Small intestine (tissue), 7 donors: ENCODE results near the gene RERG. TPM values are rescaled to one million over a fixed set of nuclear protein-coding genes. Genes with fewer than 3 reads are reported as not detected.

ENCODE experiments used
- DNase-seq, 2 donors: peaks; one replicate each; pipeline versions ENCODE4 v3.0.0 to v3.0.0-alpha.2; 2013
- FAIRE-seq: peaks from 2 replicates; lab custom pipeline; 2012; peaks lifted over from hg19 to GRCh38; lab: Jason Lieb, UNC
- H3K27ac ChIP-seq, 3 donors: one replicate each; pipeline ENCODE4 v1.5.1; 2013; ENCODE audit warnings: low read length in 2 of 3, mild to moderate bottlenecking in 2 of 3, control low read depth in 1 of 3, inconsistent platforms in 1 of 3, low read depth in 1 of 3, moderate library complexity in 1 of 3
- H3K27me3 ChIP-seq, 3 donors: one replicate each; pipeline ENCODE4 v1.6.1; 2013; ENCODE audit warnings: low read length in 3 of 3, inconsistent platforms in 1 of 3; ENCODE audit not compliant: control insufficient read depth in 3 of 3, insufficient read depth in 3 of 3
- H3K36me3 ChIP-seq, 3 donors: one replicate each; pipeline ENCODE4 v1.6.1; 2013; ENCODE audit warnings: low read length in 3 of 3, inconsistent platforms in 1 of 3, low read depth in 1 of 3, mild to moderate bottlenecking in 1 of 3, moderate library complexity in 1 of 3; ENCODE audit not compliant: control insufficient read depth in 3 of 3, insufficient read depth in 2 of 3
- H3K4me1 ChIP-seq, 3 donors: one replicate each; pipeline ENCODE4 v1.6.1; 2013; ENCODE audit warnings: low read length in 2 of 3, inconsistent platforms in 1 of 3, low read depth in 1 of 3, mild to moderate bottlenecking in 1 of 3, moderate library complexity in 1 of 3; ENCODE audit not compliant: control insufficient read depth in 3 of 3, insufficient read depth in 2 of 3
- H3K4me3 ChIP-seq, 3 donors: one replicate each; pipeline ENCODE4 v1.5.1; 2013; ENCODE audit warnings: low read length in 3 of 3, control low read depth in 1 of 3, inconsistent platforms in 1 of 3, low read depth in 1 of 3, mild to moderate bottlenecking in 1 of 3, moderate library complexity in 1 of 3
- H3K9me3 ChIP-seq, 2 donors: one replicate each; pipeline ENCODE4 v1.6.1; 2013; ENCODE audit warnings: low read depth in 1 of 2, low read length in 1 of 2; ENCODE audit not compliant: control insufficient read depth in 2 of 2, insufficient read depth in 1 of 2
- WGBS, 3 donors: extraction: QIAGEN DNeasy Blood & Tissue Kit; methylation state at CpG; one replicate each; pipeline ENCODE4 v1.1.7; 2013; 5-methylcytosine and 5-hydroxymethylcytosine counted together
- polyA plus RNA-seq, 4 donors: library from polyadenylated mRNA; stranded (reverse) in 3 of 4; unstranded in 1 of 4; fragments of 200-250 nt in 3 of 4; fragments of 120-200 nt in 1 of 4; gene quantifications; one replicate each; pipeline versions ENCODE4 v1.2.1 to v1.2.3, GENCODE V29; 2013
- donor health status: healthy with polysubstance abuse.
- donor health status: control.
- donor health status: control.
- donor health status: Bipolar disorder and iron deficiency.
- donor health status: healthy.

Gene RERG
- polyA plus RNA-seq, 4 donors = 0.45 to 4.9 (median 2.4) TPM

DNA sequence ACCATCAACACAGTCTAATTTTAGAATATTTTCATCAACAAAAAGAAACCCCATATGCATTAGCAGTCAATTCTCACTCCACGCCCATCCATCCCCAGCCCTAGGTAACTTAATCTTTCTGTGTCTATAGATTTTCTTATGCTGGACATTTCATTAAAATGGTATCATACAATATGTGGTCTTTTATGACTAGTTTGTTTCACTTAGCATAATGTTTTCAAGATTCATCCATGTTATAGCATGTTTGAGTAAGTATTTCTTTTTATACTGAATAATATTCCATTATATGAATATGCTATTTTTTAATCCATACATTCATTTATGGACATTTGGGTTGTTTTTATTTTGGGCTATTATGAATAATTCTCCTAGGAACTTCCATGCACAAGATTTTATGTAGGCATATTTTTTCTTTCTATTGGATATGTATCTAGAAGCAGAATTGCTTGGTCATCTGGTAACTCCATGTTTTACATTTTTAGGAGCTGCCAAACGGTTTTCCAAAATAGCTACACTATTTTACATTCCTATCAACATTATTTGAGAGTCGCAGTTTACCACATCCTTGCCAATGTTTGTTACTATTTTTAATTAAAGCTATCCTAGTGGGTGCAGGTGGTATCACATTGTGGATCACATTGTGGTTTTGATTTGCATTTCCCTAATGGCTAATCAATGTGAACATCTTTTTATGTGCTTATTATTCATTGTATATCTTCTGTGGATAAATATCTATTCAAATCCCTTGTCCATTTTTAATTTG, 49.0 kb downstream of the RERG start:
- FAIRE-seq = no peak
- no peaks in the 10 kb centered on the region for H3K4me1 ChIP-seq
- no peaks in the 10 kb centered on the region for H3K27me3 ChIP-seq
- H3K27ac ChIP-seq = no peak overlapping the region
- no peak overlapping the region for H3K4me3 ChIP-seq
- no peaks in the 10 kb centered on the region for H3K36me3 ChIP-seq
- no peak for DNase-seq
- 61 to 73% (median 72%) methylated on average over 3 of the region's 3 CpGs for WGBS, 3 donors
- H3K9me3 ChIP-seq = no peaks in the 10 kb centered on the region

DNA sequence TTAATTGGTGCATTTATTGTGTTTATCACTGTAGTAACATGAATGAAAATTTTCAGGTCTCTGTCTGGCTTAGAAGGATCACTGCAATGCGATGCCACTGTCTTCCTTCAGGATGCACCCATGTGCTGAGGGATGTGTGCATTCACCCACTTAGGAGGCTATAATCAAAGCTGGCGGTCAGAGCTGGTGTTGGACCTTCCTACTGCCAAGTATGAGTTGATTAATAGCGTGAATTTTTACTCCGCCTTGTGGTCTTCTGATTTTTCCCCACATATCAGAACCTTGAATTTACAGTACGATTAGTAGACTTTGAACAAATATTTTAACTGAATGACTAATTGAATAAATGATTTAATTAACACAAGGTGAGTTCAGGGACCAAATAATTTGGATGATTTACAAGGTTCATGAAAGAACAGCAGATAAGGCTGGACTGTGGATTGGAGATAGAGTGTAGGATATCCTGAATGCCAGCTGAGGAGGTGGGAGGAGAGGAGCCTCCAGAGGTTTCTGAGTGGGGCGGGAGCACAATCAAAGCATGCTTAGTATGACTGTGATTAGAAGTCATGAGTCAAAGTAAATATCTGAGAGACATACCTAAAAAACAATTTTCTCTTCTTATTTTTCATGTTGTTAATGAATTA, 50.1 kb downstream of the RERG start:
- WGBS, 3 donors = 55 to 73% (median 55%) methylated on average over 6 of the region's 6 CpGs
- no peaks in the 10 kb centered on the region for H3K9me3 ChIP-seq
- no peaks in the 10 kb centered on the region for H3K4me1 ChIP-seq
- no peak overlapping the region for H3K27ac ChIP-seq
- DNase-seq = no peak
- no peak overlapping the region for H3K4me3 ChIP-seq
- FAIRE-seq = no peak
- no peaks in the 10 kb centered on the region for H3K27me3 ChIP-seq
- no peaks in the 10 kb centered on the region for H3K36me3 ChIP-seq

DNA sequence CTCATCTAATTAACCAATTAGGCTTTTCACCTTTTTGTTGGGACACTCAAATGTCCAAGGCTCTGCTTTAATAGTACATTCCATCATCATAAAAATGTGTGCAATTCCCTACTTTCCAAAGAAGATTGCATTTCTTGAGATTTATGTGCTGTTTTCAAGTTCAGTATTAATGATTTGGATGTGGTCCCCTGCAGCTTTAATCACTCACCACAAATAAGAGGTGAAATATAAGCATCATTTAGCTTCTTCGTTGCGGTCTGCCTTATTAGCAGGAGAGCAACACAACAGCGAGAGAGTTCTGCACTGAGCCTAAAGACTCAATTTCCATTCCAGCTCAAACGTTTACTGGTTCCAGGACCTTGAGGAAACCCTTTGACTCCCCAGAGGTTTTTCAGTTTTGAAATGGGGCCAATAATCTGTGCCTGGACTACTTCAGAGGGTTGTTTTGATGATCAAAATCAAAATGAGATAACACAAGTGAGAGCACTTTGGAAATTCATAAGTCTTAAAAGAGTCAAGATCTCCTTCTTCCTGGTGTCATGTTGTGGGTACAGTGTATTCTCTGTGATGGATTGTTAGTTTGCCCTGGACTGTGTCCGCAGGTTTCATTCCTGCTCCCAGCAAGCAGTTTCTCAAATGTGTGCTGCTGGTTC, 53.1 kb downstream of the RERG start:
- Histone ChIP-seq H3K4me3 (no peak overlapping the region), H3K9me3 (no peaks in the 10 kb centered on the region), H3K27me3 (no peaks in the 10 kb centered on the region), H3K36me3 (no peaks in the 10 kb centered on the region), H3K27ac (peak overlapping the region in 1 of 3 donors; percentile 28), H3K4me1 (peaks cover 0 to 2% (median 0%) of the 10 kb centered on the region in 3 donors)
- 76 to 85% (median 76%) methylated on average over 5 of the region's 5 CpGs for WGBS, 3 donors
- FAIRE-seq (no peak), DNase-seq (no peak)

DNA sequence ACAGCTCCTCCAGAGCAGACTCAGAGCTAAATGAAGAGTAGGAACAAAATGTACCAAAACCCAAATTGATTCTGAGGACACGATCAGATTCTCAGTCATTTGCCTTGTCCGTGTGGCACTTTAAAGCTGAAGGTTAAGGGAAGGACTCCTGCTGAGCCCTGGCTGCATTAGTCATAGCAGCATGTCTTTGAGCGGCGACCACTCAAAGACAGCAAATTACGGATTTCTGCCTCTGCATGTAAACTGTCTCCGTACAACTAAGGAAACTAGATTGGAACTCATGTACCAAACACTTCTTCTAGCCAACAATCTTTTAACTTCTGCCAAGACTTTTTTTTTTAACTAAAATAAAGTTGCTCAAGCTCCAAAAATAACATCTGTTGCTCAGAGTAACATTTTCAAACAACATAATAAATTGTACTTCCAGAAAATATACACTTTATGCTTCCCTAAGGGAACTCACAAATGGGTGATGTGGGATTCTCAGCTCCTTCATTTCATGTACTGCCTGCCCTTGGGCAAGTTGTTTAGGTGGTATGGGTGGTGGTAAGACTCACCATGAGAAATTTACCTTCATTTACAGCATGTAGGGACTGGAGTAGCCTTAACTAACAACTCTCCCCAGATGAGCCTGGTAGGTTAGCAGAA, 56.1 kb downstream of the RERG start:
- no peak for FAIRE-seq
- 64 to 81% (median 80%) methylated on average over 6 of the region's 6 CpGs for WGBS, 3 donors

DNA sequence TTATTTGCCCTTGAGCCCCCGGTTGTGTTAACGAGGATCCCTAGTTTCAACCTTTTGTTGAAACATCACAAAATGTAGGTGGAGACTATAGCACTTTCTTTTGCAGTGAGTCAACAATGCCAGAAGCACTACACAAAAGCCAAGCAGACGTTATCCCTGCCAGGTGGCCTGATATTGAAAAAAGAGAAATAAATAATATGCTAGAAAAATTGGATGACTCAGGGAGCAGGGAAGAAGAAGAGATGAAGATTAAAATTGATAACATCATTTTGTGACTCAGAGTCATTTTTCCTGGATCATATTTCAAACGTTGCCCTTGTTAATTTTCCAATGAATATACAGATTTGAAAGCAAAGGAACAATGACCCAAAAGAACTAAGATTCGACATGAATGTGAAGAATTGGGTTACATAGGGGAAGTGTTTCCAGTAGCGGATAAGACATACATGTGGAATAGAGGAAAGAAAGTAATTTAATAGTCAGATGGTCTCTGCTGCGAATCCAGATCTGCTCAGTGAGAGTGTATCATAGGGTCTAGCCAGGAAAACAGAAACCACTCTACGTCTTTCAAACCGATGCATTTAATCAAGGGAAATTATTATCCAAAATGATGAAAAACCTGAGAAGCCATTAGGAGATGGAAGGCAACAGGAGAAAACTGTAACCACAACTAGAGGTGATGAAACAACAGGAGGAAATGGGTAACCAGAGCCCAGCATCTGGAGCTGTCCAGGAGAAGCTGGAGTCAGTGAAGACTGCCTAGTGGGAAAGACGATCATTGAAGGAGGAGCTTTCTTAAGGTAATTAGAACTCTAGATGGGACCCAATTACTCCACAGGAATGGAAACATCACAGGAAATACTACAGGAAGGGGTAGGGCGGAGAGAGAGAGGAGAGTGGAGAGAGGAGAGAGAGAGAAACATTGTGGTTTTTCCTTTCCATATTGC, 57.9 kb downstream of the RERG start:
- Histone ChIP-seq H3K27me3 (no peaks in the 10 kb centered on the region), H3K9me3 (no peaks in the 10 kb centered on the region), H3K27ac (peak overlapping the region in 1 of 3 donors; percentile 73), H3K4me1 (peaks cover 0 to 2% (median 0%) of the 10 kb centered on the region in 3 donors), H3K4me3 (no peak overlapping the region), H3K36me3 (no peaks in the 10 kb centered on the region)
- no peak for FAIRE-seq
- 71 to 78% (median 72%) methylated on average over 11 of the region's 11 CpGs for WGBS, 3 donors
- DNase-seq = no peak

More for the DNA sequence above, 56.1 kb downstream of the RERG start:
- Histone ChIP-seq H3K27ac (peak overlapping the region in 1 of 3 donors; percentile 88), H3K4me1 (peaks cover 0 to 2% (median 0%) of the 10 kb centered on the region in 3 donors), H3K4me3 (no peak overlapping the region), H3K9me3 (no peaks in the 10 kb centered on the region), H3K27me3 (no peaks in the 10 kb centered on the region), H3K36me3 (no peaks in the 10 kb centered on the region)
- DNase-seq = no peak

DNA sequence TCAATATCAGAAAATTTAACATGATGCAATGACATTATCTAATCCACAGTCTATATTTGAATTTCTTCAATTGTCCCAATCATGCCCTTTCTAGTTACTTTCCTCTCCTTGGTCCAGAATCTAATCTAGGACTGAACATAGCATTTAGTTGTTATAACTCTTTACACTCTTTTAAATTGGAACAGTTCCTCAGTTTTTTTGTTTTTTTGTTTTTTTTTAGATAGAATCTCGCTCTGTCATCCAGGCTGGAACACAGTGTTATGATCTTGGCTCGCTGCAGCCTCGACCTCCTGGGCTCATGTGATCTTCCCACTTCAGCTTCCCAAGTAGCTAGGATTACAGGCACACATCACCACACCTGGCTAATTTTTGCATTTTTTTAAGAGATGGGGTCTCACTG, 63.1 kb downstream of the RERG start:
- Histone ChIP-seq H3K4me1 (no peaks in the 10 kb centered on the region), H3K36me3 (no peaks in the 10 kb centered on the region), H3K27me3 (no peaks in the 10 kb centered on the region), H3K4me3 (no peak overlapping the region), H3K9me3 (no peaks in the 10 kb centered on the region), H3K27ac (peak overlapping the region in 1 of 3 donors; percentile 20)
- 67 to 86% (median 85%) methylated on average over 3 of the region's 3 CpGs for WGBS, 3 donors
- no peak for DNase-seq
- FAIRE-seq = no peak

DNA sequence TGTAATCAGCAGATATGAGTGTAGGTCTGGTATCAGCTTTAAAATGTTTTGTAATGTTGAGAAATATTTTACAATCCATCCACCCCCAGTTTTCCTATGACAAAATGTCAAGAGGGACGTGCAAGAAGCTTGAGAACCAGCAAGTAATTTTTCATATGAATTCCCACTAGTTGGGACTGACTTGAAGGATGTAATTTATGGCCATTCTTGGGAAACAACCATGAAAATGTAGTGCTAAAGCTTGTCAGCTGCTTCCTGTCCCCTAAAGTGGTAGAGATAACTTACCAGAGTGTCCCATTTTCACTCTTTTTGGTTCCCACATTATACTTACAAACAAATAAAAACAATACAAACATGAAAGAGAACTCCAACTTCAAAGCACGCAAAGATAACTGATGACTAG, 63.9 kb downstream of the RERG start:
- WGBS, 3 donors = 30 to 60% (median 44%) methylated on average over 2 of the region's 2 CpGs
- no peak overlapping the region for H3K4me3 ChIP-seq
- no peaks in the 10 kb centered on the region for H3K4me1 ChIP-seq
- DNase-seq (no peak), FAIRE-seq (no peak)
- H3K9me3 ChIP-seq = no peaks in the 10 kb centered on the region
- H3K27ac ChIP-seq = peak overlapping the region in 1 of 3 donors; percentile 39
- H3K27me3 ChIP-seq = no peaks in the 10 kb centered on the region
- H3K36me3 ChIP-seq = no peaks in the 10 kb centered on the region
